RWPE1 (cell line): ENCODE results near the gene BMP7.

ENCODE experiments used
- CTCF ChIA-PET: fragments of 350-600 bp; sonication (Branson Sonifier 250); formaldehyde crosslinking; extraction: SDS; loops from one replicate; lab custom pipeline; 2021; lab: Yijun Ruan, JAX
- POLR2A ChIA-PET: fragments of 400-600 bp; formaldehyde crosslinking; extraction: SDS; loops from one replicate; lab custom pipeline; 2020; ENCODE audit warnings: antibody characterized with exemption; ENCODE audit not compliant: low non-redundant PET; lab: Yijun Ruan, JAX
- DNase-seq: peaks from one replicate; pipeline ENCODE4 v3.0.0; 2012; ENCODE audit warnings: low spot score
- H3K27ac ChIP-seq: fragments of 450-650 bp; 2 replicates; pipeline ENCODE4 v1.5.1; 2017
- TF ChIP-seq, protein P1 (sequence below): fragments of 450-650 bp; conservative IDR thresholded peaks from 2 replicates; pipeline ENCODE4 v1.5.1; 2017; ENCODE audit warnings: low read depth, mild to moderate bottlenecking

Gene BMP7

GRCh38 chr20:57256205-57256604, 10.2 kb downstream of the BMP7 start:
- TF ChIP-seq, protein P1, sequence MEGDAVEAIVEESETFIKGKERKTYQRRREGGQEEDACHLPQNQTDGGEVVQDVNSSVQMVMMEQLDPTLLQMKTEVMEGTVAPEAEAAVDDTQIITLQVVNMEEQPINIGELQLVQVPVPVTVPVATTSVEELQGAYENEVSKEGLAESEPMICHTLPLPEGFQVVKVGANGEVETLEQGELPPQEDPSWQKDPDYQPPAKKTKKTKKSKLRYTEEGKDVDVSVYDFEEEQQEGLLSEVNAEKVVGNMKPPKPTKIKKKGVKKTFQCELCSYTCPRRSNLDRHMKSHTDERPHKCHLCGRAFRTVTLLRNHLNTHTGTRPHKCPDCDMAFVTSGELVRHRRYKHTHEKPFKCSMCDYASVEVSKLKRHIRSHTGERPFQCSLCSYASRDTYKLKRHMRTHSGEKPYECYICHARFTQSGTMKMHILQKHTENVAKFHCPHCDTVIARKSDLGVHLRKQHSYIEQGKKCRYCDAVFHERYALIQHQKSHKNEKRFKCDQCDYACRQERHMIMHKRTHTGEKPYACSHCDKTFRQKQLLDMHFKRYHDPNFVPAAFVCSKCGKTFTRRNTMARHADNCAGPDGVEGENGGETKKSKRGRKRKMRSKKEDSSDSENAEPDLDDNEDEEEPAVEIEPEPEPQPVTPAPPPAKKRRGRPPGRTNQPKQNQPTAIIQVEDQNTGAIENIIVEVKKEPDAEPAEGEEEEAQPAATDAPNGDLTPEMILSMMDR = no peak
- H3K27ac ChIP-seq = no peak overlapping the region
- ChIA-PET CTCF (interaction anchor here (0.6 to 0.8 kb wide), 3 partner anchors 12 to 76 kb away, joined by 3 read pairs; no protein-coding TSS in a partner anchor), POLR2A (no interaction called here)
- DNase-seq = no peak

DNA sequence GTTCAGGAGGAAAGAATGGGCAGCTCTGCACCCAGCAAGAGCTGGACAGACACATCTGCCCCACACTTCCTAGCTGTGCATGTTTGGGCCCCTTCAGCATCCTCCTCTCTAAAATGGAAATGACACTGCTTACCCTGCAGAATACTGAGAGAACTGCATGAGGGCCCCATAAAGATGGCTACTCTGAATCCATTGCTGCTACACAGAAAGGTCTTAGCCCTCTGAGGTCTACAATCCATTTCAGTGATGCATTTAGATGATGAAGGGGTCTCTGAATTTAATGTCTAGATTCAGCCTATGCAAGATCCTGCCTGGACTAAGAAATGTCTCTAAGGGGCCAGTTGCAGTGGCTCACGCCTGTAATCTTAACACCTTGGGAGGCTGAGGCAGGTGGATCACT, 11.3 kb downstream of the BMP7 start:
- TF ChIP-seq, protein P1 = no peak
- ChIA-PET CTCF (interaction anchor here (0.8 kb wide), 1 partner anchor 77 kb away, joined by 3 read pairs; no protein-coding TSS in a partner anchor), POLR2A (no interaction called here)
- no peak overlapping the region for H3K27ac ChIP-seq
- no peak for DNase-seq

GRCh38 chr20:57252559-57253162, 13.8 kb downstream of the BMP7 start:
- ChIA-PET CTCF (interaction anchor here (0.7 to 1.6 kb wide), 2 partner anchors 27 to 83 kb away, joined by 3 to 4 read pairs; no protein-coding TSS in a partner anchor), POLR2A (no interaction called here)
- no peak for DNase-seq
- TF ChIP-seq, protein P1 = no peak
- H3K27ac ChIP-seq = no peak overlapping the region

GRCh38 chr20:57251949-57252348, 14.5 kb downstream of the BMP7 start:
- TF ChIP-seq, protein P1 = no peak
- DNase-seq = no peak
- ChIA-PET POLR2A (no interaction called here), CTCF (interaction anchor here (0.7 kb wide), 1 partner anchor 26 kb away, joined by 3 read pairs; no protein-coding TSS in a partner anchor)
- H3K27ac ChIP-seq = no peak overlapping the region

DNA sequence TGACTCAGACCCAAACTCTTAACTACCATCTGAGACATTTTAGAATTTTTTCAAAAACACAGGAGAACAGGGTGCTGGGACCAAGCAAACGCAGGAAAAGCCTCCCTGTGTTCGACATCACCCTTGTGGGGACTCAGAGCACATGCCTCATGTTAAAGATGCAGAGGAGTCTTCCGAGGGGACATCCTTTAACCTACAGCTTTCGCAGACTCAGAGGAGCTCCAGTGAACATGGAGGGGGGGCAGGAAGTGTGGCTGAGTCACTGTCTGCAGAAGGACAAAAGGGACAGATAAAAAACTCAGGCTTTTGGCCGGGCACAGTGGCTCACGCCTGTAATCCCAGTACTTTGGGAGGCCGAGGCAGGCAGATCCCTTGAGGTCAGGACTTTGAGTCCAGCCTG, 15.1 kb downstream of the BMP7 start:
- CTCF ChIA-PET = no interaction called here
- H3K27ac ChIP-seq = no peak overlapping the region
- no peak for DNase-seq
- TF ChIP-seq, protein P1 = no peak
- POLR2A ChIA-PET = no interaction called here

- TF ChIP-seq, protein P1 = no peak
- H3K27ac ChIP-seq = no peak overlapping the region
- POLR2A ChIA-PET = no interaction called here
- no peak for DNase-seq
- CTCF ChIA-PET = no interaction called here
These were observed 15.7 kb downstream of the BMP7 start for GRCh38 chr20:57250607-57251343.
